A673 (cell line): Measurements from ENCODE around the gene ARL3. TPM values are rescaled to one million over a fixed set of nuclear protein-coding genes. Genes with fewer than 3 reads are reported as not detected.
A peak's percentile ranks its signal among the peaks of the same experiment; 100 is the strongest.

Experiments used
- BruUV-seq: library from RNA; stranded (reverse); fragments of 400-500 nt; replicated peaks from 2 replicates; lab custom pipeline; 2021; lab: Mats Ljungman, UMichigan
- CTCF ChIA-PET: fragments of 300-600 bp; sonication (Branson Sonifier 250); formaldehyde crosslinking; loops from one replicate; lab custom pipeline; 2022; ENCODE audit warnings: antibody characterized with exemption; lab: Charles Lee
- POLR2A ChIA-PET: fragments of 300-600 bp; sonication (Branson Sonifier 250); formaldehyde crosslinking; loops from one replicate; lab custom pipeline; 2022; ENCODE audit warnings: antibody characterized with exemption; ENCODE audit not compliant: low non-redundant PET; lab: Charles Lee
- DNase-seq: peaks from one replicate; pipeline ENCODE4 v3.0.0-alpha.2; 2015; ENCODE audit warnings: low spot score
- H3K27ac ChIP-seq: fragments of 200-600 bp; sonication (generic); 2 replicates; pipeline ENCODE4 v1.5.1; 2016; ENCODE audit warnings: mixed run types, low read depth, mild to moderate bottlenecking, mixed read lengths, antibody characterized with exemption, low read length; ENCODE audit not compliant: poor library complexity, severe bottlenecking
- H3K27me3 ChIP-seq: fragments of 200-600 bp; sonication (generic); replicated peaks from 2 replicates; pipeline ENCODE4 v1.6.1; 2017; ENCODE audit warnings: mixed run types, low read depth, mild to moderate bottlenecking, mixed read lengths, antibody characterized with exemption, low read length; ENCODE audit not compliant: insufficient read depth, poor library complexity
- H3K36me3 ChIP-seq: fragments of 200-600 bp; sonication (generic); 2 replicates; pipeline ENCODE4 v1.6.1; 2016; ENCODE audit warnings: mixed run types, mild to moderate bottlenecking, mixed read lengths, antibody characterized with exemption, low read length; ENCODE audit not compliant: insufficient read depth, poor library complexity, severe bottlenecking
- H3K4me1 ChIP-seq: fragments of 200-600 bp; sonication (generic); 2 replicates; pipeline ENCODE4 v1.6.1; 2017; ENCODE audit warnings: mixed run types, mild to moderate bottlenecking, mixed read lengths, antibody characterized with exemption, low read length; ENCODE audit not compliant: insufficient read depth, poor library complexity, severe bottlenecking
- H3K4me3 ChIP-seq: fragments of 200-600 bp; sonication (generic); 2 replicates; pipeline ENCODE4 v1.5.1; 2016; ENCODE audit warnings: low read depth, mixed run types, mild to moderate bottlenecking, mixed read lengths, low read length; ENCODE audit not compliant: poor library complexity, severe bottlenecking
- H3K9me3 ChIP-seq: fragments of 200-600 bp; sonication (generic); 2 replicates; pipeline ENCODE4 v1.6.1; 2016; ENCODE audit warnings: mixed run types, low read depth, mild to moderate bottlenecking, mixed read lengths, antibody characterized with exemption, low read length; ENCODE audit not compliant: poor library complexity, severe bottlenecking
- CTCF ChIP-seq: fragments of 300-800, 200-600 bp; sonication (generic); conservative IDR thresholded peaks from 2 replicates; pipeline ENCODE4 v1.5.1; 2017; ENCODE audit warnings: low read depth, mild to moderate bottlenecking, antibody characterized with exemption, low read length, moderate library complexity, mixed read lengths
- EZH2 ChIP-seq: fragments of 200-600 bp; sonication (generic); IDR thresholded peaks from 2 replicates; pipeline ENCODE4 v1.6.1; 2017; ENCODE audit warnings: borderline replicate concordance, low read depth, mild to moderate bottlenecking, mixed read lengths, antibody characterized with exemption, low read length; ENCODE audit not compliant: poor library complexity, severe bottlenecking
- intact Hi-C: fragments of 100-400 bp; cut with micrococcal nuclease; formaldehyde crosslinking; loops from one replicate; pipeline ENCODE4 v1.10.0; 2022; ENCODE audit not compliant: unreplicated experiment
- total RNA-seq: library from RNA; stranded (reverse); gene quantifications from 2 replicates; pipeline ENCODE4 v1.2.3, GENCODE V29; 2021

ARL3 gene
- total RNA-seq, 1 experiment from 2014 or later: 14.9 TPM

GRCh38 chr10:102643336-102644065 lies 70.7 kb downstream of the ARL3 start:
- H3K4me1 ChIP-seq: peaks cover 14% of the 10 kb centered on the region
- H3K36me3 ChIP-seq: no peaks in the 10 kb centered on the region
- H3K4me3 ChIP-seq: peak overlapping the region; percentile 96
- no peaks in the 10 kb centered on the region for H3K27me3 ChIP-seq
- DNase-seq: peak; percentile 80
- POLR2A ChIA-PET: no interaction called here
- peak overlapping the region; percentile 88 for H3K27ac ChIP-seq
- TF ChIP-seq CTCF (no peak), EZH2 (no peak)
- no TSS peak for BruUV-seq
- CTCF ChIA-PET: interaction anchor here (0.6 to 0.8 kb wide), 2 partner anchors 78 to 140 kb away, joined by 3 read pairs; partner anchors contain the start of gene SUFU
- no peaks in the 10 kb centered on the region for H3K9me3 ChIP-seq
- intact Hi-C loops: loop anchor here (10.0 kb wide), 1 partner anchor 249 kb away; the partner anchor contains the start of gene NFKB2

- CTCF ChIA-PET: interaction anchor here (0.6 kb wide), 2 partner anchors 22 to 79 kb away, joined by 3 to 4 read pairs; no protein-coding TSS in a partner anchor
- intact Hi-C loops: loop anchor here (10.0 kb wide), 1 partner anchor 248 kb away; the partner anchor contains the start of gene NFKB2
- H3K4me3 ChIP-seq: peak overlapping the region; percentile 96
- TF ChIP-seq CTCF (no peak), EZH2 (no peak)
- peaks cover 14% of the 10 kb centered on the region for H3K4me1 ChIP-seq
- DNase-seq: peak; percentile 49
- H3K9me3 ChIP-seq: no peaks in the 10 kb centered on the region
- no TSS peak for BruUV-seq
- POLR2A ChIA-PET: no interaction called here
- H3K36me3 ChIP-seq: no peaks in the 10 kb centered on the region
- H3K27me3 ChIP-seq: no peaks in the 10 kb centered on the region
- H3K27ac ChIP-seq: peak overlapping the region; percentile 88
These were observed 71.4 kb downstream of the ARL3 start for GRCh38 chr10:102642736-102643335.

GRCh38 chr10:102641880-102642735 lies 72.1 kb downstream of the ARL3 start:
- TF ChIP-seq CTCF: no peak
- no peak for TF ChIP-seq EZH2
- intact Hi-C loops: loop anchor here (10.0 kb wide), 1 partner anchor 247 kb away; the partner anchor contains the start of gene NFKB2
- BruUV-seq: no TSS peak
- CTCF ChIA-PET: interaction anchor here (0.6 kb wide), 1 partner anchor 22 kb away, joined by 4 read pairs; no protein-coding TSS in a partner anchor
- Histone ChIP-seq H3K27me3 (no peaks in the 10 kb centered on the region), H3K36me3 (no peaks in the 10 kb centered on the region), H3K9me3 (no peaks in the 10 kb centered on the region), H3K27ac (peak overlapping the region; percentile 88), H3K4me3 (peak overlapping the region; percentile 96), H3K4me1 (peaks cover 9% of the 10 kb centered on the region)
- peak; percentile 98 for DNase-seq
- POLR2A ChIA-PET: no interaction called here
